Activated CD4-positive, alpha-beta T cell treated with anti-CD3 and anti-CD28 coated beads, Interleukin-2, amount 10 ng/mL, durations not matched to agents 7 days and 5 days (primary cell): ENCODE measurements around the gene LRRC28. TPM values are rescaled to one million over a fixed set of nuclear protein-coding genes. Genes with fewer than 3 reads are reported as not detected.
A peak's percentile ranks its signal among the peaks of the same experiment; 100 is the strongest.

Source experiments
- CTCF ChIA-PET: fragments of 350-600 bp; sonication (Branson Sonifier 250); formaldehyde crosslinking; loops from one replicate; lab custom pipeline; 2021; ENCODE audit warnings: antibody characterized with exemption; lab: Charles Lee
- POLR2A ChIA-PET: fragments of 350-600 bp; sonication (Branson Sonifier 250); formaldehyde crosslinking; loops from one replicate; lab custom pipeline; 2021; ENCODE audit warnings: antibody characterized with exemption; lab: Charles Lee
- DNase-seq: peaks from one replicate; pipeline ENCODE4 v3.0.0-alpha.2; 2020
- H3K27ac Mint-ChIP-seq: one replicate; pipeline ENCODE4 v1.8.0; 2021; ENCODE audit warnings: mild to moderate bottlenecking, moderate library complexity, mixed read lengths
- H3K27me3 Mint-ChIP-seq: one replicate; pipeline ENCODE4 v1.8.0; 2021; ENCODE audit warnings: mixed read lengths
- H3K36me3 Mint-ChIP-seq: one replicate; pipeline ENCODE4 v1.8.0; 2021; ENCODE audit warnings: low read depth, mixed read lengths
- H3K4me1 Mint-ChIP-seq: one replicate; pipeline ENCODE4 v1.8.0; 2021; ENCODE audit warnings: mixed read lengths
- H3K4me3 Mint-ChIP-seq: one replicate; pipeline ENCODE4 v1.8.0; 2021; ENCODE audit warnings: mild to moderate bottlenecking, moderate library complexity, mixed read lengths
- H3K9me3 Mint-ChIP-seq: one replicate; pipeline ENCODE4 v1.8.0; 2021; ENCODE audit warnings: mixed read lengths
- total RNA-seq, 2 experiments: library from RNA; stranded (reverse); gene quantifications; one replicate each; pipeline ENCODE4 v1.2.3, GENCODE V29; 2021

Gene LRRC28
- total RNA-seq, 2 experiments from 2014 or later, result 19.2 to 26.0 TPM

DNA sequence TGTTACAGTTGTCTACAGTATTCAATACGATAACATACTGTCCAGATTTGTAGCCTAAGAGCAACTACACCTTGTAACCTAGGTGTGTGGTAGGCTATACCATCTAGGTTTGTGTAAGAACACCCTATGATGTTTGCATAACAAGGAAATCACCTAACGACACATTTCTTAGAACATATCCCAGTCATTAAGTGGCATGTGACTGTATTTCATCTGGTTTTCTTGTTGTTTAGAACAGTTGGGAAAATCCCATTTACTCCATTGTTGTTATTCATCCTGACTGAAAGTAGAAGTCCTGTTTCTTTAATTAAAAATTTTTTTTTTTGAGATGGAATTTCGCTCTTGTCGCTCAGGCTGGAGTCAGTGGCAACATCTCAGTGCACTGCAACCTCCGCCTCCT is 31.3 kb downstream of the LRRC28 start:
- Mint-ChIP-seq H3K36me3 (peaks cover 26% of the 10 kb centered on the region), H3K27me3 (no peaks in the 10 kb centered on the region), H3K4me3 (no peak overlapping the region), H3K27ac (no peak overlapping the region), H3K4me1 (peaks cover 34% of the 10 kb centered on the region), H3K9me3 (peaks cover 4% of the 10 kb centered on the region)
- no peak for DNase-seq
- ChIA-PET CTCF (no interaction called here), POLR2A (no interaction called here)

DNA sequence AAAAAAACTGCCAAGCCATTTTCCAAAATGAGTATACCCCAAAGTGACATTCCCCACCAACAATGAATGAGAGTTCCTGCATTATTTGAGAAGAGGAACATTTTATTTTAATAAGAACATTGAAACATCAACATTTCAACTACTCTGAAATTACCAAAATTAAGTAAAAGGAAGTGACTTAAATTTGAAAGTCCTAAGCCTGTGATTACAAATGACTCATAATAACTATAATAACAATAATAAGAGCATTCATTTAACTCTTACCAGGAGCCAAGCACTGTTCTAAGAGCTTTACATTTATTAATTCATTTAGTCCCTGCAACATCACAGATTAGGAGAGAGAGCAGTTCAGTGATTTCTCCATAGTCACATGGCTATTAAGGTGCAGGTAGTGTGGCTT is 32.4 kb downstream of the LRRC28 start:
- Mint-ChIP-seq H3K27ac (peak overlapping the region; percentile 31), H3K4me1 (peaks cover 32% of the 10 kb centered on the region)
- CTCF ChIA-PET, result interaction anchor here (1.3 to 1.5 kb wide), 2 partner anchors 10 to 11 kb away, joined by 3 to 5 read pairs; no protein-coding TSS in a partner anchor

DNA sequence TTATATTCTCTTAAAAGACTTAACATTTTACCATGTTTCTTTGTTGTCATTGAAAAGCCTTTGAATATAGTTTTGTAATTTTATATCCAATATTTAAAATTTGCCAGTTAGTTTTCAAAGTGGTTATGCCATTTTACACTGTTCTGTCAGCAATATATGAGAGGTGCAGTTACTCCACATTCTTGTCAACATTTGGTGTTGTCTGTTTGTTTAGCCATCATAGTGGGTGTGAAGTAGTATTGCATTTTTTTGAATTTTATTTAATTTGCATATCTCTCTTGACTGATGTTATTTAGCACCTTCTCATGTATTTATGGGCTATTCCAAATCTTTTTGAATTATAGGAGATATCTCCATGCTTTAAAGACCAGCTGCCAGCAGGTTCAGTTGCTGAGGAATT is 40.4 kb downstream of the LRRC28 start:
- ChIA-PET POLR2A (no interaction called here), CTCF (no interaction called here)
- Mint-ChIP-seq H3K4me1 (peaks cover 6% of the 10 kb centered on the region), H3K36me3 (peaks cover 25% of the 10 kb centered on the region), H3K9me3 (peaks cover 8% of the 10 kb centered on the region), H3K27ac (no peak overlapping the region), H3K27me3 (no peaks in the 10 kb centered on the region), H3K4me3 (no peak overlapping the region)
- no peak for DNase-seq

More for the DNA sequence above, 32.4 kb downstream of the LRRC28 start:
- Mint-ChIP-seq H3K9me3 (peaks cover 4% of the 10 kb centered on the region), H3K36me3 (peaks cover 26% of the 10 kb centered on the region), H3K27me3 (no peaks in the 10 kb centered on the region), H3K4me3 (no peak overlapping the region)
- no peak for DNase-seq
- POLR2A ChIA-PET, result no interaction called here

DNA sequence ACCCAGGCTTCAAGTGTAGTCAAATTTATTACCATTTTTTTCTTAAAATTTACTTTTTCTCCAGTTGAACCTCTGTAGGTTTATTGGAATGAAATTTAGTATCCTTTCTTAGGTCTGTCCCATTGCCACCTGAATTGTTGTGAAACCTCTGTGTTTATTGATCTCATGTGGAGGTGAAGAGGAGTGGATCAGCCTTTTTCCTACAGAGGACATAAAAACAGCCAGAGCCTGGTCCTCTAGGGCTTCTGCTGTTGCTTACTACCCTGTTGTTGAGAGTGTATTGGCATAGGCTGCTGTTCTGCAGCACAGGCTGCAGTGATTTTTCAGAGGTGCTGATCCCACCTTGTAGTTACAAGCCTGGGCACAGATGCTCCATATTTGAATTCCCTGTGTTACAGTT is 44.6 kb downstream of the LRRC28 start:
- Mint-ChIP-seq H3K36me3 (peaks cover 23% of the 10 kb centered on the region), H3K27ac (no peak overlapping the region), H3K9me3 (peaks cover 8% of the 10 kb centered on the region), H3K4me3 (no peak overlapping the region), H3K27me3 (no peaks in the 10 kb centered on the region), H3K4me1 (peaks cover 6% of the 10 kb centered on the region)
- ChIA-PET POLR2A (no interaction called here), CTCF (no interaction called here)
- no peak for DNase-seq

DNA sequence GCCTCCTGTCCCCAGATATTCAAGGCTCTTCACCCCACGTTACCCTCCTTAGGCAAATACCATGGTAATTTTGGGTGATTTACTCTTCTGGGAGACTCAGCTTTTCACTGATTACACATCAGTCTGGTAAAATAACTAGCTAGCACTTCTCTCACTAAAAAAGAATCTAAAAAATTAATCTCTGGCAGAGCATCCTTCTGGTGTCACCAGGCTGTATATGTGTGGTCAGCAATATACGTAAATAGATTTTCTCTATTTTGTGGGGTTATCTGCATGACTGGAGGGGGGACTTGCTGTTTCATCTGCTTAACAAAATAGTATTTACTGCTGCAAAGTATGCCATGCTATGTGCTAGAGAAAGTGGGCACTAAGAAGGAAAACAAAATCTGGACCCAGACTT is 45.1 kb downstream of the LRRC28 start:
- H3K27me3 Mint-ChIP-seq, result no peaks in the 10 kb centered on the region
- H3K4me1 Mint-ChIP-seq, result peaks cover 6% of the 10 kb centered on the region
- peaks cover 8% of the 10 kb centered on the region for H3K9me3 Mint-ChIP-seq
- H3K4me3 Mint-ChIP-seq, result no peak overlapping the region
- no peak for DNase-seq
- CTCF ChIA-PET, result no interaction called here
- no peak overlapping the region for H3K27ac Mint-ChIP-seq
- POLR2A ChIA-PET, result no interaction called here
- peaks cover 23% of the 10 kb centered on the region for H3K36me3 Mint-ChIP-seq

DNA sequence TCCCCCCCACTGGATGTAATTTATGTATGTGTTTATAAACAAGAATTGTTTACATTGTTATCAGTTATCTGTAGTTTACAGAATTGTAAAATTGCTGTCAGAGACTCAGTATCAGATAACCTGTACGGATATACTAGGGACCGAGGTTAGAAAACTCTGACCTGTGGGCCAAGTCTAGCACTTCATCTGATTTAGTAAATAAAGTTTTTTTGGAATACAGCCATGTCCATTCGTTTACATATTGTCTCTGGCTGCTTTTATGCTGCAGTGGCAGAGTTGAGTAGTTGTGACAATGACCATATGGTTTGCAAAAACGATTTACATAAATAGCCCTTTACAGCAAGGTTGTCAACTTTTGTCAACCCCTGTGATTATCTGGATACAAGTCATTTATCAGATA is 52.6 kb downstream of the LRRC28 start:
- no peak overlapping the region for H3K4me3 Mint-ChIP-seq
- DNase-seq, result no peak
- H3K4me1 Mint-ChIP-seq, result no peaks in the 10 kb centered on the region
- no peaks in the 10 kb centered on the region for H3K36me3 Mint-ChIP-seq
- H3K9me3 Mint-ChIP-seq, result no peaks in the 10 kb centered on the region
- no peak overlapping the region for H3K27ac Mint-ChIP-seq
- ChIA-PET POLR2A (no interaction called here), CTCF (interaction anchor here (0.5 kb wide), 1 partner anchor 13 kb away, joined by 3 read pairs; no protein-coding TSS in a partner anchor)
- no peaks in the 10 kb centered on the region for H3K27me3 Mint-ChIP-seq

DNA sequence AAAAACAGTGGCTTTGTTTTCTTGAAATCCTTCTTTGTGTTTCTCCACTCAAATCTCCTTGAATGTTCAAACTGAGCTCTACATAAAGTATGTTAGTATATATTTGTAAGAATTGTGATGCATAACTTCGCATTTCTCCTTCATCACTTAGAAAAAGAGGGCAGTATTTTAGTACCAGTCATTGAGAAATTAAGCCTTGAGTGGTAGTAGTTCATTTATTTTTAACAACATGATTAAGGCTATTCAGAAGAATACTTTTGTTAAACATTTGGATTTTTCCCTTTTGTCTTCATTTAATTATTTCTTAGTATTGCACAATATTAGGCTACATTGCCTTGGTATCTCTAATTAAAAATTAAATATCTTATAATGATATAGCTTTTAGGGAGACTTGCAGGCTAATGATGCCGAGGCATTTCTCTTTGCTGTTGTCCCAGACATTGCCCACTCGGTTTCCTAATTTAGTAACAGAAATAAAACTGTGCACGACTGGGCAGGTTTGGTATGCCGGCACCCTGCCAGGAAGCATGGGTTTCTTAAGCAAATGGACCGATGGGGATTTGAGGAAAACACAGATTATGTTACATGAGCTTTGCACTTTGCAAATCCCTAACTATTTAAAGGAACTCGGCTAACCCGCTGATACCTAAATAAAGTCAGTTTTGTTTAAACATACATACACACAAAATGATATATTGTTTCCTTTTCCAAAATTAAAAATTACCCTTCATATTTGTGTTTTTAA is 54.7 kb downstream of the LRRC28 start:
- H3K27me3 Mint-ChIP-seq, result no peaks in the 10 kb centered on the region
- ChIA-PET POLR2A (no interaction called here), CTCF (interaction anchor here (1.3 kb wide), 1 partner anchor 25 kb away, joined by 3 read pairs; no protein-coding TSS in a partner anchor)
- no peak for DNase-seq
- no peaks in the 10 kb centered on the region for H3K4me1 Mint-ChIP-seq
- H3K9me3 Mint-ChIP-seq, result no peaks in the 10 kb centered on the region
- no peak overlapping the region for H3K4me3 Mint-ChIP-seq
- no peak overlapping the region for H3K27ac Mint-ChIP-seq
- no peaks in the 10 kb centered on the region for H3K36me3 Mint-ChIP-seq

DNA sequence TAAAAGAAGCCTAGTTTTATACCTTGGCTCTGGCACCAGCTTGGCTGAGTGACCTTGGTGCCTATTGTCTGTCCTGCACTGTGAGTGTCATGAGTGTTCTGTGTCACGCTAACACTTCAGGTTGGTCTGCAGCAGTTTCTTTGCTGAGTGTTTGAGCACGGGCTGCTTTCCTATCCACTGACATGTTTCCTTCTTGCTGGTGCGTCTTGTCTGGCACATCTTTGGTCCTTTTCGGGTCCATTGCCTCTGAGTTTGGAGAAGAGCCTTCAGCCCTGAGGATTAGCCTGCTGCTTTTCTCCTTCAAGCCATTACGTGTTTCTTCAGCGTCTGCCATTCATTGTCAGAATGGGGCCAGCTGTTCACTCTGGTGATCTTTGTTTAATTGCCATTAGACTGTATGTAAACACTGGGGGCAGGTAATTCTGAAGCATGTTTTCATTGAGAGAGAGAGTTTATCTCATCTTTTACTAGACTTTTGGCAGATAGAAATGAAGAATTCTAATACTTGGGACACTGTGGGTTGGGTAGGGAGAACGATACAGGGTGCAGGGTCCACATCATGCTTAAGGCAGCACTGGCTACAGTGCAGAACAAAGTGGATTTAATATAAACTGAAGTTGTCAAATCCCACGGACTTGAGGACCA is 55.5 kb downstream of the LRRC28 start:
- ChIA-PET POLR2A (no interaction called here), CTCF (no interaction called here)
- Mint-ChIP-seq H3K4me1 (no peaks in the 10 kb centered on the region), H3K27ac (no peak overlapping the region), H3K9me3 (no peaks in the 10 kb centered on the region), H3K27me3 (no peaks in the 10 kb centered on the region), H3K4me3 (no peak overlapping the region), H3K36me3 (no peaks in the 10 kb centered on the region)
- DNase-seq, result no peak

DNA sequence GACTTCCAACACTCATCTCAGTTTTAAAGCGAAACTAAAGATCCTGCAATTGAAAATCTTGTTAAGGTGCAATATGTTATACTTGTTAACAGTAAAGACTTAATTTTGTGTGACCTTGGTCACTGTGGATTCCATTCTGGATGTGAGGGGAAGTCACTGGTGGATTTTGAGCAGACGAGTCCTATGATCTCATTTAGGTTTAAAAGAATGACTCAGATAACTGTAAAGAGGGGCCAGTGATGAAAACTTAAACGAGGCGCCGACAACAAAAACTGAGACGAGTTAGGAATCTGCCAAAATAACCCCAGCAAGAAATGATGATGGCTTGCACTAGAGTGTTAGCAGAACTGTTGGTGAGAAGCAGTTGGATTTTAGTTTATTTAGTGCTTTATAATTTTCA is 56.5 kb downstream of the LRRC28 start:
- H3K4me3 Mint-ChIP-seq, result no peak overlapping the region
- CTCF ChIA-PET, result no interaction called here
- POLR2A ChIA-PET, result no interaction called here
- no peak overlapping the region for H3K27ac Mint-ChIP-seq
- H3K36me3 Mint-ChIP-seq, result peaks cover 2% of the 10 kb centered on the region
- peaks cover 3% of the 10 kb centered on the region for H3K9me3 Mint-ChIP-seq
- no peaks in the 10 kb centered on the region for H3K27me3 Mint-ChIP-seq
- DNase-seq, result no peak
- H3K4me1 Mint-ChIP-seq, result no peaks in the 10 kb centered on the region

DNA sequence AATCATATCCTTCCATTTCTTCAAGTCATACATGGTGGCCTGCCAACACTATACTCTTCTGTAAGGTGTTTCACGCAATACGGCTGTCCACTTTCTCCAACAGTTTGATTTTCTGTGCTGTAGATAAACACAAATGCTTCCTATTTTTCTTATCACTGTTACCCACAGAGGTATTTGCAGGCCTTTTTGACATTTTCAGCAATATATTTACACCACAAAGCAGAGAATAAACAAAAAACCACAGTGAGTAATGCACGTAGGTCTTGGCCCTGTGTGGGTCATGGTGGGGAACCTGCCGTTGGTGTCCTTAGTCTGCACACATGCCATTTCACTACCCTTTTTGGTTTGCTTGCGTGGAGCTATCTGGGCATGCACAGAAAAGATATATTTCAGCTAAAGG is 59.5 kb downstream of the LRRC28 start:
- POLR2A ChIA-PET, result no interaction called here
- H3K27me3 Mint-ChIP-seq, result no peaks in the 10 kb centered on the region
- H3K4me1 Mint-ChIP-seq, result no peaks in the 10 kb centered on the region
- H3K27ac Mint-ChIP-seq, result no peak overlapping the region
- CTCF ChIA-PET, result no interaction called here
- H3K36me3 Mint-ChIP-seq, result peaks cover 3% of the 10 kb centered on the region
- no peak overlapping the region for H3K4me3 Mint-ChIP-seq
- H3K9me3 Mint-ChIP-seq, result peaks cover 7% of the 10 kb centered on the region
- no peak for DNase-seq

DNA sequence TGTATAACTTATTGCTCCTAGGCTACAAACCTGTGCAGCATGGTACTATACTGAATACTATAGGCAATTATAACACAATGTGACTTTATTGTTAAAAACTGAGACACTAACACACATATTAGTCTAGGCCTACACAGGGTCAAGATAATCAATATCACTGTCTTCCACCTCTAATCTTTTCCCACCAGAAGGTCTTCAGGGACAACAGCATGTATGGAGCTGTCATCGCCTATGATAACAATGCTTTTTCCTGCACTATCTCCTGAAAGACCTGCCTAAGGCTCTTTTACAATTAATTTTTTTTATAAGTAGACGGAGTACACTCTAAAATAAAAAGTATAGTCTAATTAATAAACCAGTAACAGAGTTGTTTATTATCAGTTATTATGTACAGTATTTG is 60.9 kb downstream of the LRRC28 start:
- Mint-ChIP-seq H3K9me3 (peaks cover 7% of the 10 kb centered on the region), H3K27me3 (no peaks in the 10 kb centered on the region), H3K27ac (no peak overlapping the region), H3K4me1 (no peaks in the 10 kb centered on the region), H3K4me3 (no peak overlapping the region), H3K36me3 (peaks cover 3% of the 10 kb centered on the region)
- DNase-seq, result no peak
- ChIA-PET POLR2A (no interaction called here), CTCF (interaction anchor here (0.5 to 1.3 kb wide), 3 partner anchors 12 to 392 kb away, joined by 3 to 5 read pairs (median 3); no protein-coding TSS in a partner anchor)

DNA sequence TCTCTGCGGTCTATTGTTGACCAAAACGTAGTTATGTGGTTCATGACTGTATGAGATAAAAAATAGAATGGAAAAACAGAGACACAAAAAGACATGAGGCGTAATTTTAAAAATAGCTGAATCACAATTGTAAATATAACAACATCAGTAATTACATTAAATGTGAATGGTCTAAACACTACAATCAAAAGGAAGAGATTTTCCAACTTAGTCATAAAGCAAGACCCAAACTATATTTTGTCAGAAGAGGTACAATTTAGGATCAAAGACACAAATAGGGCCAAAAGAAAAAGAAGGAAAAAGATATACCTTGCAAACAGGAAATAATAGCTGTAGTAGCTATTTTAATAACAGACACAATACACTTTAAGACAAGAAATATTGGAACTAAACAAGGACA is 61.5 kb downstream of the LRRC28 start:
- CTCF ChIA-PET, result interaction anchor here (0.6 to 1.3 kb wide), 4 partner anchors 11 to 392 kb away, joined by 3 to 5 read pairs (median 4); no protein-coding TSS in a partner anchor
- DNase-seq, result no peak
- no peak overlapping the region for H3K27ac Mint-ChIP-seq
- POLR2A ChIA-PET, result no interaction called here
- H3K4me3 Mint-ChIP-seq, result no peak overlapping the region
- H3K4me1 Mint-ChIP-seq, result no peaks in the 10 kb centered on the region
- no peaks in the 10 kb centered on the region for H3K27me3 Mint-ChIP-seq
- peaks cover 7% of the 10 kb centered on the region for H3K9me3 Mint-ChIP-seq
- H3K36me3 Mint-ChIP-seq, result peaks cover 3% of the 10 kb centered on the region

DNA sequence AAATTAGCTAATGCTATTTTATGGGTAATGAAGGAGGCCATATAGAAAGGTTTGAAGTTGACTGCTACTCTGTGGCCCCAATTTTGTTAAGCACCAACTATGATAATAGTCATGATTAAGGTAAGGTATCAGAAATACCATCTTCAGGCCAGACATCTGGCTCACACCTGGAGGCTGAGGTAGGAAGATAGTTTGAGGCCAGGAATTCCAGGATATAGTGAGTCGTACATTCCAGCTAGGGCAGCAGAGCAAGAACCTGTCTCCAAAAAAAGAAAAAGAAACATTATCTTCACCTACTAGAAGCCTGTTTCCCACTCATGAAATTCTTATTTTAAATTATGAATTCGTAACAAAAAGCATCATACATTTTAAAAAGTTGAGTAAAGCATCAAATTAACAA is 64.4 kb downstream of the LRRC28 start:
- peaks cover 7% of the 10 kb centered on the region for H3K9me3 Mint-ChIP-seq
- ChIA-PET CTCF (no interaction called here), POLR2A (no interaction called here)
- H3K4me3 Mint-ChIP-seq, result no peak overlapping the region
- no peak overlapping the region for H3K27ac Mint-ChIP-seq
- peaks cover 3% of the 10 kb centered on the region for H3K36me3 Mint-ChIP-seq
- no peaks in the 10 kb centered on the region for H3K4me1 Mint-ChIP-seq
- H3K27me3 Mint-ChIP-seq, result no peaks in the 10 kb centered on the region
- no peak for DNase-seq
